ENCODE measurements around the gene KCTD2. TPM values are rescaled to one million over a fixed set of nuclear protein-coding genes. Genes with fewer than 3 reads are reported as not detected.

KCTD2 gene
- total and polyA plus RNA-seq, 2 of the 13 experiments (the other 11 are each of a cell fraction or from before 2014, with no cell fraction given) = 28.3 to 32.6 TPM

DNA sequence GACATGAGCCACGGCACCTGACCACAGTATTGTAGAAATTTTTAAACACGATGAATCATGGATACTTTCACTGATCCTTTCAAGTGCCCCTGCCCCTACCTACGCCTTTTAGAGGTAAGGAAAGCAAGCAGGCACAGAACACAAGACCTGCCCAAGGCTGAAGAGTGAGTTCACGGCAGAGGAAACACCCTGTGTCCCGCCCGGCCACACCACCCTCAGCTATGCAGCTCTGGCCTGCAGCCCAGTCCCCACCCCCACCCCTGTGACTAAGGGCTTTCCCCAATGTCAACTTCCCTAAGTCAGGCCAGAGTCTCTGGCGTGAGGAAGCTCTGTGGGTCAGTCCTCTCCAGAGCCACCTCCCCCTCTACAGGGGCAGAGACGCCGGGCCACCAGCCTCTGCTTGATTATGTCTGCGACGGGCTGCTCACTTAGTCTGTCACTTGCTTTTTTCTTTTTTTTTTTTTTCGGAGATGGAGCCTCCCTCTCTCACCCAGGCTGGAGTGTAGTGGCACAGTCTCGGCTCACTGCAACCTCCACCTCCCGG lies 49.1 kb downstream of the KCTD2 start (continued):
- no peak for TF ChIP-seq ZNF691 (CRISPR knock-in tag; IDR thresholded peaks at IDR 0.05; ENCODE audit: borderline replicate concordance, low read depth)
- TF ChIP-seq, protein P1, sequence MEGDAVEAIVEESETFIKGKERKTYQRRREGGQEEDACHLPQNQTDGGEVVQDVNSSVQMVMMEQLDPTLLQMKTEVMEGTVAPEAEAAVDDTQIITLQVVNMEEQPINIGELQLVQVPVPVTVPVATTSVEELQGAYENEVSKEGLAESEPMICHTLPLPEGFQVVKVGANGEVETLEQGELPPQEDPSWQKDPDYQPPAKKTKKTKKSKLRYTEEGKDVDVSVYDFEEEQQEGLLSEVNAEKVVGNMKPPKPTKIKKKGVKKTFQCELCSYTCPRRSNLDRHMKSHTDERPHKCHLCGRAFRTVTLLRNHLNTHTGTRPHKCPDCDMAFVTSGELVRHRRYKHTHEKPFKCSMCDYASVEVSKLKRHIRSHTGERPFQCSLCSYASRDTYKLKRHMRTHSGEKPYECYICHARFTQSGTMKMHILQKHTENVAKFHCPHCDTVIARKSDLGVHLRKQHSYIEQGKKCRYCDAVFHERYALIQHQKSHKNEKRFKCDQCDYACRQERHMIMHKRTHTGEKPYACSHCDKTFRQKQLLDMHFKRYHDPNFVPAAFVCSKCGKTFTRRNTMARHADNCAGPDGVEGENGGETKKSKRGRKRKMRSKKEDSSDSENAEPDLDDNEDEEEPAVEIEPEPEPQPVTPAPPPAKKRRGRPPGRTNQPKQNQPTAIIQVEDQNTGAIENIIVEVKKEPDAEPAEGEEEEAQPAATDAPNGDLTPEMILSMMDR (CRISPR knock-in tag; IDR thresholded peaks at IDR 0.05) = peak; percentile 14
- 0 out of 2 replicates have a peak, but pooled peaks have one; percentile 22 for TF ChIP-seq PHF21A (CRISPR knock-in tag; IDR thresholded peaks at IDR 0.05)
- TF ChIP-seq TBX3 (IDR thresholded peaks at IDR 0.05; ENCODE audit: borderline replicate concordance) = 0 out of 2 replicates have a peak, but pooled peaks have one; percentile 16
- peak; percentile 95 for TF ChIP-seq SAP130 (CRISPR knock-in tag; IDR thresholded peaks at IDR 0.05; ENCODE audit: low read depth)
- no peak for TF ChIP-seq TAF1 (CRISPR knock-in tag; IDR thresholded peaks at IDR 0.05)
- peak; percentile 51 for TF ChIP-seq SKI (IDR thresholded peaks at IDR 0.05; ENCODE audit: partially characterized antibody)
- 0 out of 4 replicates have a peak, but pooled peaks of 1 of the 2 experiments have one; percentile 26 for TF ChIP-seq POLR2A (IDR thresholded peaks at IDR 0.05; ENCODE audit: insufficient read depth in 1 of 2, low read depth in 2 of 2, low read length in 2 of 2)
- TF ChIP-seq GATAD2A (CRISPR knock-in tag; IDR thresholded peaks at IDR 0.05) = peak; percentile 72
- peak; percentile 66 for TF ChIP-seq FOXP4 (CRISPR knock-in tag; IDR thresholded peaks at IDR 0.05)
- TF ChIP-seq MEIS2 (CRISPR knock-in tag; IDR thresholded peaks at IDR 0.05) = peak; percentile 45; the same call in 1 of the 2 replicates
- no peak for TF ChIP-seq SIX1 (CRISPR knock-in tag; IDR thresholded peaks at IDR 0.05; ENCODE audit: borderline replicate concordance)
- peak; percentile 60; the same call in 1 of the 2 replicates for TF ChIP-seq ZFX (CRISPR knock-in tag; IDR thresholded peaks at IDR 0.05; ENCODE audit: low read depth)
- peak; percentile 21; the same call in 1 of the 2 replicates for TF ChIP-seq HOMEZ (CRISPR knock-in tag; IDR thresholded peaks at IDR 0.05; ENCODE audit: low read depth)
- TF ChIP-seq PRMT3 (CRISPR knock-in tag; IDR thresholded peaks at IDR 0.05; ENCODE audit: borderline replicate concordance, low read depth) = no peak
- TF ChIP-seq AHR (CRISPR knock-in tag; IDR thresholded peaks at IDR 0.05) = 0 out of 2 replicates have a peak, but pooled peaks have one; percentile 55
- peak; percentile 24; the same call in 1 of the 2 replicates for TF ChIP-seq RAD21 (CRISPR knock-in tag; IDR thresholded peaks at IDR 0.05)
- TF ChIP-seq ZNF629 (CRISPR knock-in tag; conservative IDR thresholded peaks at IDR 0.05) = no peak
- no peak for TF ChIP-seq ZNF777 (CRISPR knock-in tag; IDR thresholded peaks at IDR 0.05)
- 0 out of 2 replicates have a peak, but pooled peaks have one; percentile 32 for TF ChIP-seq DRAP1 (CRISPR knock-in tag; IDR thresholded peaks at IDR 0.05)
- TF ChIP-seq ZSCAN21 (CRISPR knock-in tag; IDR thresholded peaks at IDR 0.05; ENCODE audit: borderline replicate concordance) = no peak
- 0 out of 2 replicates have a peak, but pooled peaks have one; percentile 59 for TF ChIP-seq ZNF790 (CRISPR knock-in tag; IDR thresholded peaks at IDR 0.05; ENCODE audit: borderline replicate concordance)
- TF ChIP-seq SIN3A (IDR thresholded peaks at IDR 0.05; ENCODE audit: borderline replicate concordance, low read depth, low read length) = peak; percentile 32; the same call in 1 of the 2 replicates
- TF ChIP-seq GLI4 (CRISPR knock-in tag; IDR thresholded peaks at IDR 0.05; ENCODE audit: borderline replicate concordance) = peak; percentile 59; the same call in 1 of the 2 replicates
- TF ChIP-seq TBL1XR1 (IDR thresholded peaks at IDR 0.05; ENCODE audit: borderline replicate concordance, low read length, partially characterized antibody) = peak; percentile 34

All from HepG2 (cell line).